C4-2B (cell line): ENCODE measurements around the gene FXYD5.

ENCODE experiments used
- H3K27ac ChIP-seq: fragments of 450-650 bp; 2 replicates; pipeline ENCODE4 v1.5.1; 2017
- ZFX ChIP-seq: fragments of 450-650 bp; IDR thresholded peaks from 2 replicates; pipeline ENCODE4 v1.6.1; 2017
- TF ChIP-seq, protein P1 (sequence below): fragments of 450-650 bp; conservative IDR thresholded peaks from 2 replicates; pipeline ENCODE4 v1.5.1; 2017; ENCODE audit warnings: mild to moderate bottlenecking

Gene FXYD5, protein sequence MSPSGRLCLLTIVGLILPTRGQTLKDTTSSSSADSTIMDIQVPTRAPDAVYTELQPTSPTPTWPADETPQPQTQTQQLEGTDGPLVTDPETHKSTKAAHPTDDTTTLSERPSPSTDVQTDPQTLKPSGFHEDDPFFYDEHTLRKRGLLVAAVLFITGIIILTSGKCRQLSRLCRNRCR

DNA sequence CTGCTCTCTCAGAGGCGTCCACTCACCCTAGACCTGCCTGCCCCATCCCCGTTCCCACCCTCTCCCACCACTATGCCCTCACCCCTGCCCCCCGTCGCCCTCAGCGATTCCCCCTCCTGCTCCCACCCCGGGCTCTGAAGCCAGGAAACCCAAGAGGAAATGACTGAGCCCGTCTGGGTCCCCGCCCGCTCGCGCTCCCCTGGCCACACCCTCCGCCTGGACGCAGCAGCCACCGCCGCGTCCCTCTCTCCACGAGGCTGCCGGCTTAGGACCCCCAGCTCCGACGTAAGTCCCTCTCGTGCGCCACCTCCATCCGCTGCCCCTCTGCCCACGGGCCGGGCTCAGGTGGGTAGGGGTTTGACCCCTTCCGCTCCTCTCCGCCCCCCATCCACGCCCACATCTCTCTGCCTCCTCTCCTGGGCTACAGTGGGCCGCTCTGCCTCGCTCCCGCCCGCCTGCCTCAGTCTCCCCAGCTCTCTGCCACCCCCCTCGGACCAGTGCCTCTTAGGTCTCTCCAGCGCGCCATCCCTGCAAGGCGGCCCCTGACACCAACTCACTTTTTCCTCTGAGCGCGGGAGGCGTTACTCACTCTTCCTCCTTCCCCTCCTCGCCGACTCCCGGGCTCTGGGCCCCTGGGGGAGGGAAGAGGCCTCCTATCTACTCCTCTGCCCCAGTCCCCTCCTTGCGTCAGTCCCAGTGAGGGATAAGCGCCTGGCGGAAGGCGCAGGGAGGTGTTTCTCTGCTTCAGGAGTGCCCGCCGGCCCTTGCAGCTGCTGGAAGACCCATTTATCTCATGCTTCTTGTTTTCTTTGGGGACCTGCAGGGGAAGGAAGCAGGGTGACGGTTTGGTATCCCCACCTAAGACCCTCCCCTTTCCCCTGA lies at the start of gene FXYD5:
Gene FXYD5, plus strand, starts transcription at position 211 of the 882 bp plus-strand sequence. CDS start 816 bp downstream, outside the sequence.
- no peak within 1 kb of the TSS for H3K27ac ChIP-seq

DNA sequence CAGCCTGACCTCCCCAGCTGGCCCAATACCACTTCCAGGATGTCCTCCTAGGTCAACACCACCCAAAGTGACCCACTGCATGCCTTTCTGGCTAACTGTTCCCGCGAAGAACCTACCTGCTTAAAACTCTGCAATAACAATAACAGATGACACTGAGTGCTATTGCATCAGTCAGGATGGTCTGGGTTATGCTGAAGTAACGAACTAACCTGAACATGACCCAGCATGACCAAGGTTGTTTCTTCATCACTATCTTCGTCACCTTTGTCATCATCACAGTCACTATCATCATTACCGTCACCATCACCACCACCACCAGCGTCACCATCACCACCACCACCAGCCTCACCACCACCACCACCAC lies 49.5 kb upstream of the FXYD5 start:
- H3K27ac ChIP-seq: no peak overlapping the region
- no peak for TF ChIP-seq ZFX
- TF ChIP-seq, protein P1, sequence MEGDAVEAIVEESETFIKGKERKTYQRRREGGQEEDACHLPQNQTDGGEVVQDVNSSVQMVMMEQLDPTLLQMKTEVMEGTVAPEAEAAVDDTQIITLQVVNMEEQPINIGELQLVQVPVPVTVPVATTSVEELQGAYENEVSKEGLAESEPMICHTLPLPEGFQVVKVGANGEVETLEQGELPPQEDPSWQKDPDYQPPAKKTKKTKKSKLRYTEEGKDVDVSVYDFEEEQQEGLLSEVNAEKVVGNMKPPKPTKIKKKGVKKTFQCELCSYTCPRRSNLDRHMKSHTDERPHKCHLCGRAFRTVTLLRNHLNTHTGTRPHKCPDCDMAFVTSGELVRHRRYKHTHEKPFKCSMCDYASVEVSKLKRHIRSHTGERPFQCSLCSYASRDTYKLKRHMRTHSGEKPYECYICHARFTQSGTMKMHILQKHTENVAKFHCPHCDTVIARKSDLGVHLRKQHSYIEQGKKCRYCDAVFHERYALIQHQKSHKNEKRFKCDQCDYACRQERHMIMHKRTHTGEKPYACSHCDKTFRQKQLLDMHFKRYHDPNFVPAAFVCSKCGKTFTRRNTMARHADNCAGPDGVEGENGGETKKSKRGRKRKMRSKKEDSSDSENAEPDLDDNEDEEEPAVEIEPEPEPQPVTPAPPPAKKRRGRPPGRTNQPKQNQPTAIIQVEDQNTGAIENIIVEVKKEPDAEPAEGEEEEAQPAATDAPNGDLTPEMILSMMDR: no peak

More for the DNA sequence above, at the start of gene FXYD5:
- TF ChIP-seq, protein P1: no peak
- no peak for TF ChIP-seq ZFX

DNA sequence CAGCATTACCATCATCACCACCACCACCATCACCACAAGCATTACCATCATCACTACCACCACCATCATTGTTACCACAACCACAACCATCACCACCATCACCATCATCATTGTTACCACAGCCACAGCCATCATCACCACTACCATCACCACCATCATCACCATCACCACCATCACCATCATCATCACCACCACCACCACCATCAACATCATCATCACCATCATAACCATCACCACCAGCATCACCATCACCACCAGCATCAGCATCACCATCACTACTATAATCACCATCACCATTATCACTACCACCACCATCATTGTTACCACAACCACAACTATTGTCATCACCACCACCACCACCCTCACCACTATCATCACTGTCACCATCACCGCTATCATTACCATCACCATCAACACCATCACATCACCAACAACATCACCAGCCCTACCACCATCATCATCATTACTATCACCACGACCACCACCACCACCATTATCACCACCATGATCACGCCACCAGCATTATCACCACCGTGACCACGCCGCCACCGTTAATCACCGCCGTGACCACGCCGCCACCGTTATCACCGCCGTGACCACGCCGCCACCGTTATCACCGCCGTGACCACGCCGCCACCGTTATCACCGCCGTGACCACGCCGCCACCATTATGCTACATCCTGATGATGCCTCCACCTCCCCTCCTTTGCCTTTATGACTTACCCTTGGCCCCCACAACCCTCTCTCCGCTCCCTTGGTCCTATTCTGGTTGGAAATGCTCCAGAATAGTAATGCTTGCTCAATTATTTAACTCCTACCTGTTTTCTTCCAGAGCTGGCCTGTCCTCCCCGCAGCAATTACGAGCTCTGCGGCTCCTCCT lies 48.9 kb upstream of the FXYD5 start:
- TF ChIP-seq, protein P1: no peak
- TF ChIP-seq ZFX: no peak
- no peak overlapping the region for H3K27ac ChIP-seq

DNA sequence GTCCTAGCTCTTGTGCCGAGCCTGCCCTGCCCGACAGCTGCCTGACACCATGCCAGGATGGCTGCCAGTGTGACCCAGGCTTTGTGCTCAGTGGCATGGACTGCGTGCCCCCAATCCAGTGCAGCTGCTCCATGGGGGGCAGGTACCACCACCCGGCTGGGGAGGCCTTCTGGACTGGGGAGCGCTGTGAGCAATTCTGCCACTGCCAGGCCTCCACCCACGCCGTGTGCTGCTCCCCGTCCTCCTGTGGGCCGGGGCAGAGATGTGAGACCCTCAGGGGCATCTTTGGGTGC lies 48.3 kb upstream of the FXYD5 start:
- TF ChIP-seq, protein P1: no peak
- no peak for TF ChIP-seq ZFX
- no peak overlapping the region for H3K27ac ChIP-seq

DNA sequence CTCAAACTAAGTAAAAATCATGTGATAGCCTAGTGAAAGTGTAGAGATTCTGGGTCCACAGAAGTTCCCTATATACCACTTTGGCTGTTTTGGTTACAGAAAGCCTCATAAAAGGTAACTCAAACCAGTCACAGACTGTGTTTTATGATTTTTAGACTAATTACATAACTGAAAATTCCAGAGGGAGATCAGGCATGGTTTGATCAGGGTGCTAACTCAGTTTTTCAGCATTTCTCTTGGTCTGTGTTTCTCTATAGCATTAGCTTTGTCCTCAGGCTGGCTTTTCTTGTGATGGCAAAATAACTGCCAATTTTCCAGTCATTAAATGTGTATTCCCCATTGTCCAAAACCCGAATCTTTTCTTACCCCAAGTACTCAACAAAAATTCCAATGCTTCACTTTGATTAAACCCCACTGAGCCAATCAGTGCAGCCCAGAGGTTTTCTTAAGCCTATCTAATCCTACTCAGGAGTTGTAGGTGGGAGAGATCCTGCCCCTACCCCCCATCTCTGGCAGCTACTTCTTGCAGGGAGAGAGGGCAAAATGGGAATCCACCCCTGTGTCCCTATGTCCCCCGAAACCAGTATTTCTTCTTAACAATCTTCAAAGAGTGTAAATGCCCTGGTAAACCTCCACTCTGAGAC lies 47.5 kb upstream of the FXYD5 start:
- H3K27ac ChIP-seq: no peak overlapping the region
- no peak for TF ChIP-seq ZFX
- TF ChIP-seq, protein P1: no peak

DNA sequence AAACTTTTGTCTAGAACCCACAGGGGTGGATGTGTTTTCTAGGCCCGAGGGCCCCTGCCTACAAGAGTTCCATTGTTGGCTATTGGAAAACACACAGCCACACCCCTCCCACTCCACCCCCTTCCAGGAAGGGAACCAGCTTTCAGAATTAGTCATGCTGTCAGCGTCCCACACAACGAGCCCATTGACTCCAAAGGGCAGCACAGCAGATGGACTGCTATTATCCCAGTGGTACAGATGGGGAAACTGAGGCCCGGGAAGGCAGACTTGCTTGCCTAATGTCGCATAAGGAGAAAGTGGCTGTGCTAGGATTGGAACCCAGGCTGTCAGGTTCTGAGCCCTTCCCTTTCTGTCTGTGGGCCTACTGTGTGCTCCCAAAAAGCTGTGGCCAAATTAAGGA lies 47.0 kb upstream of the FXYD5 start:
- no peak for TF ChIP-seq ZFX
- TF ChIP-seq, protein P1: no peak
- no peak overlapping the region for H3K27ac ChIP-seq
